Measurements from ENCODE around the gene KCNQ2.

The KCNQ2 gene

DNA sequence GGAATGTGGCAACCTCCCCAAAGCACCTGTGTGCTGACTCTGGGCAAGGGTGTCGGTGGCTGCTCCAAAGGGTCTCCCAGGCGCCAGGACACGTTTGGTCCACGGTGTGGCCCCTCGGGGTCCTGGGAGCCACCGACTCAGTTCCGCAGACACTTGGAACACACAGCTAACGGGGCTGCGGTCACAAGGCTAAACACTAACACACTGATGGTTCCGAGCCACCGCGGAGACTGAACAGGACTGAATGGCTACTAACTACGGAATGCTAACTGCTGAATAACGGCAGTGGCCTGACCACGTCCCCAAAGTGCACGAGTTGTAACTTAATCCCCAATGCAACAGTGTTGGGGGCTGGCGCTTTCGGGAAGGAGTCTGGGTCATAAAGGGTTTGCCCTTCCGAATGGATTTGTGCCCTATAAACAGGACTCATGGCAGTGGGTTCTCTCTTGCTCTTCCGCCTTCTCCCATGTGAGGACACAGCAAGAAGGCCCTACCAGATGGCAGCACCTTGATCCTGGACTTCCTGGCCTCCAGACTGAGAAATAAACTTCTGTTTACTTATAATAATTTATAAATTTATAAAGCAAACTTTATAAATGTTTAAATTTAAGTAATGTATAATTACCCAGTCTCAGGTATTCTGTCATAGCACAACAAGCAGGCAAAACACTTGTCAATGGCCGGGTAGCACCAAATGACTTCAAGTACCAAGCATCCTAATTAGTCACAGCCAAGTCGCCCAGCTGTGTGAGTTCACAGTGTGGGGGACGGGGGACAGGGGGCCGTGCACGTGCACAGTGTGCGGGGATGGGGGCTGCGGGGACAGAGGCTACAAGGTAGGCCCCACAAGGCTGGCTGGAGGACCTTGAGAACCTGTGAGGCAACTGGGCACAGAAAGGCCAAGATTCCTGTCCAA lies 28.7 kb upstream of the KCNQ2 start:
- H3K4me1 ChIP-seq (ENCODE audit: insufficient read depth, low read length): no peaks in the 10 kb centered on the region
- no peak overlapping the region for H3K9ac ChIP-seq (ENCODE audit: low read length)
- no peaks in the 10 kb centered on the region for H3K9me3 ChIP-seq (ENCODE audit: low read length)
- no peaks in the 10 kb centered on the region for H3K36me3 ChIP-seq (ENCODE audit: insufficient read depth, low read length)
- peaks cover 9 to 49% of the 10 kb centered on the region in 2 donors for H3K27me3 ChIP-seq (ENCODE audit: control insufficient read depth in 1 of 2, insufficient read depth in 2 of 2, low read length in 2 of 2)
- no peak overlapping the region for H3K4me3 ChIP-seq (ENCODE audit: low read depth in 1 of 2, low read length in 2 of 2)
- no peak overlapping the region for H3K27ac ChIP-seq (ENCODE audit: low read depth, low read length)

- Histone ChIP-seq H3K9me3 (ENCODE audit: low read length) (no peaks in the 10 kb centered on the region), H3K4me3 (ENCODE audit: low read depth in 1 of 2, low read length in 2 of 2) (no peak overlapping the region), H3K9ac (ENCODE audit: low read length) (no peak overlapping the region), H3K27me3 (ENCODE audit: control insufficient read depth in 1 of 2, insufficient read depth in 2 of 2, low read length in 2 of 2) (peaks cover 9 to 57% of the 10 kb centered on the region in 2 donors), H3K27ac (ENCODE audit: low read depth, low read length) (no peak overlapping the region), H3K4me1 (ENCODE audit: insufficient read depth, low read length) (no peaks in the 10 kb centered on the region), H3K36me3 (ENCODE audit: insufficient read depth, low read length) (no peaks in the 10 kb centered on the region)
Measured at GRCh38 chr20:63500151-63500901, 27.9 kb upstream of the KCNQ2 start.

- Histone ChIP-seq H3K36me3 (ENCODE audit: insufficient read depth, low read length) (no peaks in the 10 kb centered on the region), H3K9me3 (ENCODE audit: low read length) (no peaks in the 10 kb centered on the region), H3K4me1 (ENCODE audit: insufficient read depth, low read length) (no peaks in the 10 kb centered on the region), H3K4me3 (ENCODE audit: low read depth in 1 of 2, low read length in 2 of 2) (no peak overlapping the region), H3K9ac (ENCODE audit: low read length) (no peak overlapping the region), H3K27me3 (ENCODE audit: control insufficient read depth in 1 of 2, insufficient read depth in 2 of 2, low read length in 2 of 2) (peaks cover 9 to 61% of the 10 kb centered on the region in 2 donors), H3K27ac (ENCODE audit: low read depth, low read length) (no peak overlapping the region)
Measured at GRCh38 chr20:63499338-63499969, 27.0 kb upstream of the KCNQ2 start.

- H3K36me3 ChIP-seq (ENCODE audit: insufficient read depth, low read length): no peaks in the 10 kb centered on the region
- H3K4me1 ChIP-seq (ENCODE audit: insufficient read depth, low read length): no peaks in the 10 kb centered on the region
- no peak within 1 kb of the TSS for H3K4me3 ChIP-seq (ENCODE audit: low read depth in 1 of 2, low read length in 2 of 2)
- H3K9me3 ChIP-seq (ENCODE audit: low read length): no peaks in the 10 kb centered on the region
- H3K27me3 ChIP-seq (ENCODE audit: control insufficient read depth in 1 of 2, insufficient read depth in 2 of 2, low read length in 2 of 2): peaks cover 9 to 61% of the 10 kb centered on the region in 2 donors
- no peak within 1 kb of the TSS for H3K9ac ChIP-seq (ENCODE audit: low read length)
- no peak within 1 kb of the TSS for H3K27ac ChIP-seq (ENCODE audit: low read depth, low read length)
Measured at GRCh38 chr20:63498960-63499337, 26.5 kb upstream of the KCNQ2 start, which contains the start of gene EEF1A2. EEF1A2 (minus strand) TSS chr20:63499083; CDS start chr20:63497763, 1,320 bp downstream.

- H3K9me3 ChIP-seq (ENCODE audit: low read length): no peaks in the 10 kb centered on the region
- H3K4me3 ChIP-seq (ENCODE audit: low read depth in 1 of 2, low read length in 2 of 2): no peak overlapping the region
- H3K27ac ChIP-seq (ENCODE audit: low read depth, low read length): no peak overlapping the region
- H3K4me1 ChIP-seq (ENCODE audit: insufficient read depth, low read length): no peaks in the 10 kb centered on the region
- no peaks in the 10 kb centered on the region for H3K36me3 ChIP-seq (ENCODE audit: insufficient read depth, low read length)
- peaks cover 9 to 65% of the 10 kb centered on the region in 2 donors for H3K27me3 ChIP-seq (ENCODE audit: control insufficient read depth in 1 of 2, insufficient read depth in 2 of 2, low read length in 2 of 2)
- H3K9ac ChIP-seq (ENCODE audit: low read length): no peak overlapping the region
Measured at GRCh38 chr20:63497946-63498935, 25.8 kb upstream of the KCNQ2 start.

DNA sequence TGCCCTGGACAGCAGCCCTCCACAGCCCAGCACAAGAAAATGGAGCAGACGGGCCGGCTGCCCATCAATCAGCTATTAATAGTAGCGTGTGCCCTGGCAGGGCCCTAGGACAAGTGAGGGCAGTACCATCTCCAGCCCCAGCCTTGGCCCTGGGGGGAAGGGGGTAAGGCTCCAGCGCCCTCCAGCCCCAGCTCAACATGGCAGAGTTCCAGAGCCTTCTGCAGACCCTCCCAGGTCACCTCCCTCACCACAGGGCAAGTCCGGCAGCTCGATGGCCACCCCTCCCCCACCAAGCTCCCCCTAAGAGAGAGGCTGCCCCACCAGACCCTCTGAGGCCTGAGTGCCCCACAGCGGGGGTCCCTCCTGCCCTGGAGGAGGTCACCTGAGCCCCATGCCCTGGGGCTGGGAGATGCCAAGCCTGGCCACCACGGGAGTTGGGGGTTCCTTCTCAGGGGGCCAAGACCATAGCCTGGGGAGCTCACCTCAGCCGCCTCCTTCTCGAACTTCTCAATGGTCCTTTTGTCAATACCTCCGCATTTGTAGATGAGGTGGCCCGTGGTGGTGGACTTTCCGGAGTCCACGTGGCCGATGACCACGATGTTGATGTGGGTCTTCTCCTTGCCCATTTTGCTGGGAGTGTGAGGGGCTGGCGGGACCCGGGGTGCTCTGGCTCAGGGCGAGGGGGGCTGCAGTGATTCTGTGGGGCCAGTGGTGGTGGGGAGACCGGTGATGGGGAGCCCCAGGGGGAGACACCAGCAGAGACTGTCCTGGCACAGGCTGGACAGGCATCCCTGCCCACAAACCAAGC lies 24.9 kb upstream of the KCNQ2 start:
- peaks cover 9 to 58% of the 10 kb centered on the region in 2 donors for H3K27me3 ChIP-seq (ENCODE audit: control insufficient read depth in 1 of 2, insufficient read depth in 2 of 2, low read length in 2 of 2)
- H3K36me3 ChIP-seq (ENCODE audit: insufficient read depth, low read length): no peaks in the 10 kb centered on the region
- H3K9ac ChIP-seq (ENCODE audit: low read length): no peak overlapping the region
- H3K9me3 ChIP-seq (ENCODE audit: low read length): no peaks in the 10 kb centered on the region
- H3K4me3 ChIP-seq (ENCODE audit: low read depth in 1 of 2, low read length in 2 of 2): no peak overlapping the region
- no peaks in the 10 kb centered on the region for H3K4me1 ChIP-seq (ENCODE audit: insufficient read depth, low read length)
- H3K27ac ChIP-seq (ENCODE audit: low read depth, low read length): no peak overlapping the region

DNA sequence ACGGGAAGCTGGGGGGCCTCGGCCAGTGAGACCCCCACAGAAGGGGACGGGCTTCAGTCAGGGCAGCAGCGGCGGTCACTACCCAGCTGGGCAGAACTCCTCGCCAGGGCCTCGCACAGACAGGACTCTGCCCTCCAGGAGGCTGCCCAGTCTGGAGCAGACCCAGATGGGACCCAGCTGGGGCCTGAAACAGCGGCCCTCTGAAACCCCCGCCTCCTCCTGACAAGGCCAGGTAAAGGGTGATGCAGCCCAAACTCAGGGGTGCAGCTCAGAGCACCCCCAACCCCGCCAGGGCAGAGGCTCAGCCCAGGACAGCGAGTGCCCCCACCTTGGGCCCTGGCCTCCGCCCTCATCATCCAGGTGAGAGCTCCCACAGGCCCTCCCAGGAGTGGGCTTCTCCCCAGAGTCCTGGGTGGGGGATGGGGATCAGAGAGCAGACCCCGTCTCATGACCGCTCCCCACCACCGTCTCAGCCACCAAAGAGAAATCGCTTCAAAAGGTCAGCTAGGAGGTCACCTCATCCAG lies 24.2 kb upstream of the KCNQ2 start:
- Histone ChIP-seq H3K4me3 (ENCODE audit: low read depth in 1 of 2, low read length in 2 of 2) (peak overlapping the region in 1 of 2 donors; percentile 50), H3K4me1 (ENCODE audit: insufficient read depth, low read length) (no peaks in the 10 kb centered on the region), H3K36me3 (ENCODE audit: insufficient read depth, low read length) (no peaks in the 10 kb centered on the region), H3K27me3 (ENCODE audit: control insufficient read depth in 1 of 2, insufficient read depth in 2 of 2, low read length in 2 of 2) (peaks cover 9 to 54% of the 10 kb centered on the region in 2 donors), H3K9ac (ENCODE audit: low read length) (no peak overlapping the region), H3K27ac (ENCODE audit: low read depth, low read length) (no peak overlapping the region), H3K9me3 (ENCODE audit: low read length) (no peaks in the 10 kb centered on the region)

GRCh38 chr20:63495741-63496595 lies 23.5 kb upstream of the KCNQ2 start:
- H3K27ac ChIP-seq (ENCODE audit: low read depth, low read length): no peak overlapping the region
- no peaks in the 10 kb centered on the region for H3K4me1 ChIP-seq (ENCODE audit: insufficient read depth, low read length)
- peaks cover 9 to 58% of the 10 kb centered on the region in 2 donors for H3K27me3 ChIP-seq (ENCODE audit: control insufficient read depth in 1 of 2, insufficient read depth in 2 of 2, low read length in 2 of 2)
- H3K36me3 ChIP-seq (ENCODE audit: insufficient read depth, low read length): no peaks in the 10 kb centered on the region
- H3K4me3 ChIP-seq (ENCODE audit: low read depth in 1 of 2, low read length in 2 of 2): peak overlapping the region in 1 of 2 donors; percentile 50
- H3K9me3 ChIP-seq (ENCODE audit: low read length): no peaks in the 10 kb centered on the region
- H3K9ac ChIP-seq (ENCODE audit: low read length): no peak overlapping the region

- Histone ChIP-seq H3K27me3 (ENCODE audit: control insufficient read depth in 1 of 2, insufficient read depth in 2 of 2, low read length in 2 of 2) (peaks cover 9 to 61% of the 10 kb centered on the region in 2 donors), H3K4me3 (ENCODE audit: low read depth in 1 of 2, low read length in 2 of 2) (no peak overlapping the region), H3K9me3 (ENCODE audit: low read length) (no peaks in the 10 kb centered on the region)
Measured at GRCh38 chr20:63495167-63495720, 22.8 kb upstream of the KCNQ2 start.

More at GRCh38 chr20:63495167-63495720, 22.8 kb upstream of the KCNQ2 start:
- H3K9ac ChIP-seq (ENCODE audit: low read length): no peak overlapping the region
- no peaks in the 10 kb centered on the region for H3K4me1 ChIP-seq (ENCODE audit: insufficient read depth, low read length)
- H3K27ac ChIP-seq (ENCODE audit: low read depth, low read length): no peak overlapping the region
- H3K36me3 ChIP-seq (ENCODE audit: insufficient read depth, low read length): no peaks in the 10 kb centered on the region
